HG03354 (cell line): ENCODE data around the gene NDRG3.
"Not testable (repeated sequence)": the region's sequence is repeated elsewhere in the genome, so short reads cannot be mapped to it uniquely, and the experiment has no call there.

Source experiments
- ATAC-seq: cut with Tn5 transposase; IDR thresholded peaks from one replicate; pipeline ENCODE4 v1.9.1; 2021; ENCODE audit warnings: mild to moderate bottlenecking; ENCODE audit not compliant: unreplicated experiment, poor library complexity, severe bottlenecking

NDRG3 gene

GRCh38 chr20:36624068-36624943 is 121.6 kb downstream of the NDRG3 start:
- ATAC-seq: no peak

- no peak for ATAC-seq
These were observed 122.4 kb downstream of the NDRG3 start for GRCh38 chr20:36623444-36623843.

GRCh38 chr20:36620917-36621316 is 125.0 kb downstream of the NDRG3 start:
- no peak for ATAC-seq

GRCh38 chr20:36614781-36615557 is 130.9 kb downstream of the NDRG3 start:
- ATAC-seq: no peak

GRCh38 chr20:36613974-36614373 is 131.9 kb downstream of the NDRG3 start:
- ATAC-seq: no peak

- no peak for ATAC-seq
These were observed 134.3 kb downstream of the NDRG3 start for GRCh38 chr20:36611625-36612024.

- not testable (repeated sequence) for ATAC-seq
These were observed 137.5 kb downstream of the NDRG3 start for GRCh38 chr20:36608388-36608728.

- ATAC-seq: no peak
These were observed 138.1 kb downstream of the NDRG3 start for GRCh38 chr20:36607586-36608387.

GRCh38 chr20:36606158-36607066 is 139.5 kb downstream of the NDRG3 start:
- no peak for ATAC-seq

GRCh38 chr20:36605399-36606157 is 140.3 kb downstream of the NDRG3 start, which contains the start of gene RAB5IF:
RAB5IF (plus strand) TSS chr20:36605779; CDS start chr20:36605952, 173 bp downstream.
- ATAC-seq: peak; percentile 85

GRCh38 chr20:36604952-36605398 is 140.9 kb downstream of the NDRG3 start:
- ATAC-seq: peak; percentile 51
